RPMI8226 (cell line): ENCODE data around the gene L3MBTL1.
A peak's percentile ranks its signal among the peaks of the same experiment; 100 is the strongest.

Experiments
- DNase-seq: peaks from one replicate; pipeline ENCODE4 v3.0.0-alpha.2; 2015

L3MBTL1 gene

GRCh38 chr20:43590392-43591303 lies 83.2 kb downstream of the L3MBTL1 start, which contains the start of gene IFT52:
Gene IFT52, plus strand, starts transcription at chr20:43590937. Its CDS starts 3,762 bp downstream, at chr20:43594699.
- DNase-seq: peak; percentile 96
